ENCODE measurements around the gene RNASET2. TPM values are rescaled to one million over a fixed set of nuclear protein-coding genes. Genes with fewer than 3 reads are reported as not detected.
A peak's percentile ranks its signal among the peaks of the same experiment; 100 is the strongest.

The RNASET2 gene
- total RNA-seq, 1 experiment from 2014 or later = 35.6 TPM

DNA sequence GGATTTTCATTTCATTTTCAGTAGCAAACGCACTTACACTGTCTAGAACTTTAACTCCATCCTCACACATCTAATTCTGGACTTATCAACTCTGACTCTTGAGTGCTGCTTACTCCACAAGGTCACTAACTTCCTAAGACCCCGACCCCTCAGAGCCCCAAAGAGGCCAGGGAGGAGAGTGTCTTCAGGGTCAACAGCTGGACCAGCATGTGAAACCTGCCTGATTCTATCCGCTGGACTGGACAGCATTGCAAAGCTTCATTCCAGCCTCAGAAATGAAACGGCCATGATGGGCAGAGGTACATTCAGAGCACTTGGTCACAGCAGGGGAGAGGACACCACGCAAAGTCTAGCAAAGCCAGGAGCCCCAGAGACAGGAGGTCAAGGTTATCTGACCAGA, 9.1 kb downstream of the RNASET2 start:
- no peak for DNase-seq (ENCODE audit: low spot score)

DNA sequence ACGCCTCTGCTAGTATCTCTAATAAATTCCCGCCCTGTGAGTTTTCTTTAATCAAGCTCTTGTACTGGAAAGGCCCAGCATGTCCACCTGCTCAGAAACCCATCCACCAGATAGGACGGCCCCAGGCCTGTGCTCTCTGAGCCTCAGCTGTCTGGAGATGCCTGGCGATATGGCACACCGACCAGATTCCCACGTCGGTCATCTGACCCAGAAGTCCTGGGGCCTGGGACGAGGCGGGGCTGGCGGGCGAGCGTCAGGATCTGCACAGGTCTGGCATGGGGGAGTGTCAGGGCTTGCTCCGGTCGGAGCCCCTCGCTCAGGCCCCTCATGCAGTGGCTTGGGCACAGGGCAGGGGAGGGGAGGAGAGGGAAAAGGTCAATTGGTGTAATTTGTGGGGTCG, 10.2 kb downstream of the RNASET2 start:
- no peak for DNase-seq (ENCODE audit: low spot score)

DNA sequence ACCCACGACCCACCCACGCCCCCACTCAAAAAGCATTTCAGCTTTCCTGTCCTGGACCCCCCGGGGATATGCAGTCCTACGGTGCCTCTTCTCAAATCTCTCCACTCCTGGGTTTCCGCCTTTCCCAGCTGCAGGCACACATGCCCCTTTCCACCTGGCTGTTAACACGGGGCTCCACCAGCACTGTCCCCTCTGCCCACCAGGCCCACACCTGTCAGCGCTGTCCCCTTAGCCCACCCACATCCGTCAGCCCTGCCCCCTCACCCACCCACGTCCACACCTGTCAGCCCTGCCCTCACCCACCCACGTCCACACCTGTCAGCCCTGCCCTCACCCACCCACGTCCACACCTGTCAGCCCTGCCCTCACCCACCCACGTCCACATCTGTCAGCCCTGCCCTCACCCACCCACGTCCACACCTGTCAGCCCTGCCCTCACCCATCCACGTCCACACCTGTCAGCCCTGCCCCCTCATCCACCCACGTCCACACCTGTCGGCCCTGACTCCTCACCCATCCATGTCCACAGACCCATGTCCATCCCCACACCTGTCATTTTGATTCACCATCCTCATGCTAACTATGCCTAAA, 11.6 kb downstream of the RNASET2 start:
- no peak for DNase-seq (ENCODE audit: low spot score)

DNA sequence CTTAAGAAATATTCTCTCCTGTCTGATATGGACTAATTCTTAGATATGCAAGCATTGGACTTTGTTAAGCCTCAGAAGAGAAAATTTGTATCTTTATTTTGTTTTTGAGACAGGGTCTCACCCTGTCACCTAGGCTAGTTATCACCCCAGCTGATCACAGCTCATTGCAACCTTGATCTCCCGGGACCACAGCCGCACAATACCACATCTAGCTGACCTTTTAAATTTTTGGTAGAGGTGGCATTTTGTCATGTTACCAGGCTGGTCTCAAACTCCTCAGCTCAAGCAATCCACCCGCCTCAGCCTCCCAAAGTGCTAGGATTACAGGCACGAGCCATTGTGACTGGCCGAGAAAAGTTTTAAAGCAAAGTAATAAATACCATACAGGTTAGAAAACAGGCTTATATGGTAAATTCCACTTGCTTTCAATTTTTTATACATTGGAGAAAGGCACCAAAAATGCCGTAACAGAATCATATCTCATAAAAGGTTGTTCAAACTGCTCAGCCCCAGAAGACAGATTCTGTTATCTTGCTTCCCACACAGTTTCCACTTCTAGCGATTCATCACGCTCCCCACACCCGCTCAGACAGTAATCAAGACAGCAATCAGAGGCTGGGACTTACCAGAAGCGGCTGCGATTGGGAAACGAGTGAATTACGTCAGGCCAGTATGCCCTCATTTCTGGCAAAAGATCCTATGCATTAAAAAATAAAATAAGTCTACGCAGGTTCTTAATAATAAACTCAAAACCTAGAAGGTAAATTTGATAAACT, 13.8 kb downstream of the RNASET2 start:
- DNase-seq (ENCODE audit: low spot score) = no peak

DNA sequence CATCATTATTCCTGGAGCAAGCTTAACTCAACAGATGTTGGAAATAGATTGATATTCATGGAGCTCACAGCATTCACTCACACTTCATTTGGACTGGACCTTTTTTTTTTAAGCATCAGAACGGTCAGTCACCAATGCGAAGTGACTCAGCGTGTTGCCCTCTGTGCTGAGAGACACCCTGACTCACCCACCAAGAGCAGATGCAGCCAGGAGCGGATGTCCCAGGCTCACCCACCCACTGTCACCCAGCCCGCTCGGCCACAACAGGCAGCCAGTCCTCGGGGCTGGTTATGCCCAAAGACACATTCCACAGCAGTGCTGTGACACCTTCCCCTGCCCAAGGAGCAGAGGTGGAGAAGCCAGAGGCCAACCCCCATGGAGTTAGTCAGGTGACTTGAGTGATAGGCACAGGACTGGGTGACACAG, 15.7 kb downstream of the RNASET2 start:
- DNase-seq (ENCODE audit: low spot score) = peak; percentile 85

DNA sequence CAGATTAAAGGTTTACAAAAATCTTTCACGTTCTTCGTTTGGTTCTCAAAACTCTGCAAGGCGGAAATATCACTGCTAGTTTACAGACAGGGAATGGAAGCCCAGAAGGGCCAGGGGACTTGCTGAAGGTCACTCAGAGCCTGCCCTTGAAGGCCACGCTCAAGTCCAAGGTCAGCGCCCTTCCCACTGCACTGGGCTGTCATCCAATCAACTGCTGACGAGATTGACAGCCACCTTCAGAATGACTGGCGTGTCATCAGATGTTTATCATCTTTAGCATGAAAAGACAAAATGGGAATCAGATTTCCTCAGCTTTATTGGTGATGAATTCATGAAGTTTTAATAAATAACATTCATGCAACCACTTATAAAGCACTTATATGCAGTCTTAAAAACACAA, 16.5 kb downstream of the RNASET2 start:
- no peak for DNase-seq (ENCODE audit: low spot score)

DNA sequence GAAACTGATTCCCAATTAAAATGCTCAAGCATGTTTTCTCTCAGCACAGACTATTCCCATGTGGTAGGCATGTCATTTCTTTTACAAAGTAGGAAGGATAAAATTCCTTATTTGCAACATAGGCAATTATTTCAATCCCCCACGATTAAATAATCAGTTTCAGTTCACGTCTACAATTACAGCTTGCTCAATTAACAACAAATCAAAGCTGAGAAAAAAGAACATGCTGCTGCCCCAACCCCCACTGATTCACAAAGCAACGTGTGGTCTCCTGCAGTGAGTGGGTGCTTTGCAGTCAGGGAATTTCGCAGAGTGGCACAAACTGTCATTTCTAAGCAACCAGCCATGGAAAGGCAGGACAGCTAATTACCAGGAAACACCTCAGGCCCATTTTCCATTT, 17.0 kb downstream of the RNASET2 start:
- no peak for DNase-seq (ENCODE audit: low spot score)

DNA sequence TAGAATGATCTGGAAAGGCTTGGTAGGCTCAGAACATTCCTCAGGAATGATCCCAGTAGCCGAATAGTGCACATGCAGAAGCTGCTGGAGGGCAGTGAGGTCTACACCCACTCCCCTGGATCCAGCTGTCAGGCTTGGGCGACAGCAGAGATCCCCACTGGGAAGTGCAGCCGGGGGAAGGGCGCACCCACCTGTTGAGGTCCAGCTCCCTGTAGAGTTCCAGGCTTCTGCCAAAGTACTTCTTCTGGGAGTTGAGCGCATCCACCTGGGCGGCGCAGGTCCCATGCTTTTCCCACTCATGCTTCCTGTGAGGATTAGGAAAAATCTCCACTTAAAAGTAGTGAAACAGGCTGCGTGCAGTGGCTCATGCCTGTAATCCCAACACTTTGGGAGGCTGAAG, 17.6 kb downstream of the RNASET2 start:
- DNase-seq (ENCODE audit: low spot score) = no peak

DNA sequence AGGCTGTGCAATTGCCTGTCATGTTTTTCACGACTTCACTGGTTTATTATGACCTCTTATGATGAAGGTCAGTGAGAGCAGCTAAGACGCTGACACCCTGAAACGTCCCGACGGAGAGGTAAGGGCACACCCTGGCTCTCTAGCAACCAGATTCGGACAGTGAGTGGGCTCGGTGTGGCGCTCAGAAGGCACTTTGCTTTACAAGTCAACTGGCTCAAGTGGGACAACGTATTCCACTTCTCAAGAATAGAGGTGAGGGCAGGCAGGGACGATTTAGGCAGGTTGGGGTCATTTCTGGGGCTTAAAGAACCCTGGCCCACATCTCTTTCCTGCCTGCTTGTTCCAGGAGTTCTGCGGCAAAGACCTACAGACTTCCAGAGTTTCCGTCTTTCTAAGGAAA, 18.2 kb downstream of the RNASET2 start:
- no peak for DNase-seq (ENCODE audit: low spot score)

DNA sequence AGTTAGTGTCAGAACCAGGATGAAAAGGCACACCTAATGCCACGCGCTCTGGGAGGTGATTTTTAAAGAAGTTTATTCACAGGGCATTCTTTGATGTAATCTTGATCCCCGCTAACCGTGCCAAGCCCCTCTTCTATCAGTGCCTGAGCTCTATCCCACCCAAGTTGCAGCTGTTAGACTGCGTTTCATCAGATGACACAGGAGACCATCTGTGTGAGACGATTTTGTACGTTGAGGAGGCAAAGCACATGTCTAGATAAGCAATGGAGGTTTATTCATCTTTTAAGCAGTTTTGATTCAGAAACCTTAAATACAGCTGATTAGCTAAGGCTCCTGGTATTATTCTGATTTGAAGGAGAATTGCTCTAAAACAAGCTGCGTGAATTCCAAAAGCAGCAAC, 18.6 kb downstream of the RNASET2 start:
- DNase-seq (ENCODE audit: low spot score) = no peak

DNA sequence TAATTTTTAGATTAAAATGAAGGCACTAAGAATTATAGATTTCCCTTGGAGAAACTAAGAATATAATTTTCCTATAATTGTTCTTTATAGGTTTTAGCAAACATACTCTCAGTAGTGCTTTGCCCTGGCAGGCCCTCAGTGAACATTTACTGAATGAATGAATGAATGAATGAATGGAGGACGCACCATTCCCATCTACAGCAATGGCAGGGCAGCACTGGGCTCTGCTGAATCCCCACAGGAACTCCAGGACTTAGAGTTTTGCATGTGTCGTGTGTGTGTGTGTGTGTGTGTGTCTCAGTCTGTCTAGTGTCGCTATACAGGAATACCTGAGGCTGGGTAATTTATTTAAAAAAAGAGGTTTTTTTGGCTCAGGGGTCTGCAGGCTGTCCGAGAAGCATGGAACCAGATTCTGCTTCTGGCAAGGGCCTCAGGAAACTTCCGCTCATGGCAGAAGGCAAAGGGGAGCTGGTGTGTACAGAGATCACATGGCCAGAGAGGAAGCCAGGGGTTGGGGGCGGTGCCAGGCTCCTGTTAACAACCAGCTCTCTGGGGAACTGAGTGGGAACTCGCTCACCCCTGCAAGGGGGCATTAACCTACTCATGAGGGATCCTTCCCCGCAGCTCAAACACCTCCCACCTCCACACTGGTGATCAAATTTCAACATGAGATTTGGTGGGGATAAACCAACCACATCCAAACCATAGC, 20.1 kb downstream of the RNASET2 start:
- no peak for DNase-seq (ENCODE audit: low spot score)

DNA sequence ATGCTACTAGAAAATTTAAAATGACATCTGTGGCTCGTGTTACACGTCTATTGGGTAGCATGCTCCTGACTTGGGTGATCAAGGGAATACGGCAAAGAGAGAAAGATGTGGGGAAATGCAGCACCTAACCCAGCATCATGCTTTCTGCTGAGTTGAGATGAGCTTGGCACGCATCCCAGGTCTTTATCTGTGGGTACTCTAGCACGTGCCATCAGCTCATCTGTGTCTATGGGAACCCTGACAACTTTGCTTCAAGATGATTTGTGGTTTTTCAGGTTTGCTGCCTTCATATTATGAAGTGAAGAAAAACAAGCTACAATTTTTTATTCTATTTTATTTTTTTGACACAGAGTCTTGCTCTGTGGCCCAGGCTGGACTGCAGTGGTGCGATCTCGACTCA, 21.0 kb downstream of the RNASET2 start:
- DNase-seq (ENCODE audit: low spot score) = no peak

DNA sequence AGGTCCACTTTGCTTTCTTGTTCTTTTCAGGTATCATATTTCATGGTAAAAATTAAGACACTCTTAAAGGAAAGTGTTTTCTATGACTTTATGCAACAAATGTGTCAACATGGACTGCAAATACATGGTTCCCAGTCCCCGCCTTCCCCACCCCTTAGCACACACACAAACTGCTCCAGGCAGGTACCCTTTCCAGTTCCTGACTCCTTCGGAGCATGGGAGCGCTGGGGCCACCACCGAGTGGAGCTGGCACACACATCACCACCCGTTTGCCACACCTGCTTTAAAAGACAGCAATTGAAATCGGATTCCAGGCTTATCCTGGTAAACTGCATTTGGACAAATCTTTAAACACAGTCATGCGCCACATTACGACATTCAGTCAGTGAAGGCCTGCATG, 22.2 kb downstream of the RNASET2 start:
- DNase-seq (ENCODE audit: low spot score) = no peak

DNA sequence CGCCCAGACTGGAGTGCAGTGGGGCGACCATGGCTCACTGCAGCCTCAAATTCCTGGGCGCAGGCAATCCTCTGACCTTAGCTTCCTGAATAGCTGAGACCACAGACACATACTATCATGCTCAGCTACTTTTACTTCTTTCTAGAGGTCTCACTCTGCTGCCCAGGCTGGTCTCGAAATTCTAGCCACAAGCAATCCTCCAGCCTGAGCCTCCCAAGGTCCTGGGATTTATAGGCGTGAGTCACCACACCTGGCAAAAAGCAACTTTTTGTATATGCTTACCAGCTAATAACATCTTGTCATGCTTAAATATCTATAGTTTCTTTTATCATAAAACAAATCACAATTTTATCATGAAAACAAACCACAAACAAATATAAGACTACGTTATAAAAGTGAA, 23.0 kb downstream of the RNASET2 start:
- no peak for DNase-seq (ENCODE audit: low spot score)

DNA sequence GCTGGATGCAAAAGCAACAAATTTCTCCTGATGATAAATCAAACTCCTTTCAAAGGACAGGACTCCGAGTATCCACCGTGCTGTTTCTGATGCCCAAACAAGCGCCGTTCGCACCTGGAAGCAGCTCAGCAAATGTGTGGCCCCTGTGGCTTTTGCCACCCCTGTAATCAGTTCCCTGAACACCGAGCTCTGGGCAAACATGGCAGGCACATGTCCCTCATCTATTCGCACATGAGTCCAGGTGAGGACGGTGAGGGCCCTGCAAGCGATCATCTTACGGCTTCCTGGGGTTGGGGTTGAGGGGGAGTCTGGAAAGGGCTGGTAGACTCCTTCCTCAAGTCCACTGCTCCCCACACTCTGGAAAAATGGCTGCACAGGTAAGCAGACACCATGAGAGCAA, 23.7 kb downstream of the RNASET2 start:
- DNase-seq (ENCODE audit: low spot score) = no peak

DNA sequence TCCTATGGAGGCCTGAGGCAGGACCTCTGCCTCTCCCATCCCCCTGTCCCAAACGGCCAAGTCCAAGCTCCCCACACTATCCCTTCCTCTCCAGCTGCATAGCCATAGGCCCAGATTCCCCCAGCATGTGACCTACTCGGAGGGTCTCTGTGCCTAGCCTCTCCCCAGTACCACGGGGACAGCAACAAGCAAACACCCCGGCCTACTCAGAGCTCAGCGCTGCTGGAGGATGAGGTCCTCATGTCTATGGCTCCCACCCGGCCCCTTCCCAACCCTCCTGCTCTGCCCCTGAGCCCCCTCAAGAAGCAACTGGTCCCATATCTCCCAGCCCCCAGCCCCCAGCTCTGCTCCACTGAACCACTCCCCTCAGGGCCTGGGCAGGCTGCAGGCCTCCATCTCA, 24.2 kb downstream of the RNASET2 start:
- no peak for DNase-seq (ENCODE audit: low spot score)

DNA sequence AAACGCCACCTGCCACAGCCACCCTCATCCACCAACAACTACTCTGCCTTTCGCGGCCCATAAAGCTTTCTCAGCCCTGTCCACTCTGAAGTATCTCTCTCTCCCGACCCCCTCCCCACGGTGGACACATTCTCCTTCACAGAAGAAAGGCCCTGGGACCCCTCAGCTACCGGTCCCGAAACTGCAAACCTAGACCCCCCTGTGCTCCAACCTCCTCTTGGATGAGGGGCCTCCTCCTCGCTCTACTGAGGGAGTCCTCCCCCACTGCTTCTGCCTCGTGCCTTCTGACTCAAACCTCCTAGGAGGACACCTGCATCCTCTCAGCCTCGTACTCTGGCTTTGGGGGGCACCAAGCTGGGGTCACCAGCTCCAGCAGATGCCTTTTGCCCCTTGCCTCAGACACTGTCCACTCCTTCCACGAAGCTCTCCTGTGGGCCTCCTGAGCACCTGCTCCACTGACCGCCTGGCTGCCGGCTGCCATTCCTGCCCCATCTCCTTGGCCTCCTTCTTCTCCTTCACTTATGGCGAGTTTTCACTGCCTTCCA, 24.9 kb downstream of the RNASET2 start:
- DNase-seq (ENCODE audit: low spot score) = no peak

DNA sequence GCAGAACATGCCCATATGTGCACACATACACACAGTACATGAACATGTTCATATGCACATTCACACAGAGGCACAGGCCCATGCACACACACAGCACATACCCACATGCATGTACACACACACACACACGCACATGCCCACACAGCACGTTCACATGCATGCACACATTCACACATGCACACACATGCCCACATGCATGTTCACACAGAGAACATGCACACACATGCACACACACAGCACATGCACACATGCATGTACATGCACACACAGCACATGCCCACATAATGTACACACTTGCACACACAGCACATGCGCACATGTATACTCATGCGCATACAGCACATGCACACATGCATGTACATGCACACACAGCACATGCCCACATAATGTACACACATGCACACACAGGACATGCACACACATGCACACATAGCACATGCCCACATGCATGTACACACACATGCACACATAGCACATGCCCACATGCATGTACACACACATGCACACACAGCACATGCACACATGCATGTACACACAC, 25.9 kb downstream of the RNASET2 start:
- no peak for DNase-seq (ENCODE audit: low spot score)

DNA sequence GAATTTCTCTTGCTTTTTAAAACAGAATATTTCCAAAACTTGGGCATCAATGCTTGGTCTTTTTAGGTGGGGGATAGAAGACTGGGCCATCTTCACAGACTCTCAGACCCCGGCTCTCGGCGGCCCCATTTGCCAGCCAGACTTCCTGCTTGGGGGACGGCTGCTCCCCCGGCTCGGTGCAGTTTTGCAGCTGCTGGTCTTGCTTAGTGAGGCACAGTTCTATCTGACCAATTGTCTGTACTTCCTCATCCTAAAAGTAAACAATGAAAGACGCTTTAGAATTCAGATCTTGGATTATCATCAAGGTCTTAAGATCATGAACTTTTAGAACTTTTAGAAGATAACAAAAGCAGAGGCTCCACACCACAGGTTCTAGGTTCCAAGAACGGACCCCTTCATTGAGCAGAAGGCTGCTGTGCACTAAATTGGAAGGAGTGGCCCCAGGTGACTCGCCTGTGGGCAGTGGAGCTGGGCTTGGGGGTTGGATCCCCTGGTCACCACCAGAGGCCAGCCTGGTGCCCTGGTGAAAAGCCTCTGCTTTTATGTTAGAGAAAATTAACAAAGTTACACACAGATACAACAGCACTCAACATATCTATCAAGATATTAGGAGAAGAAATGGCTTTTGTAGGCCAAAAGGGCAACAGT, 26.7 kb downstream of the RNASET2 start:
- no peak for DNase-seq (ENCODE audit: low spot score)

DNA sequence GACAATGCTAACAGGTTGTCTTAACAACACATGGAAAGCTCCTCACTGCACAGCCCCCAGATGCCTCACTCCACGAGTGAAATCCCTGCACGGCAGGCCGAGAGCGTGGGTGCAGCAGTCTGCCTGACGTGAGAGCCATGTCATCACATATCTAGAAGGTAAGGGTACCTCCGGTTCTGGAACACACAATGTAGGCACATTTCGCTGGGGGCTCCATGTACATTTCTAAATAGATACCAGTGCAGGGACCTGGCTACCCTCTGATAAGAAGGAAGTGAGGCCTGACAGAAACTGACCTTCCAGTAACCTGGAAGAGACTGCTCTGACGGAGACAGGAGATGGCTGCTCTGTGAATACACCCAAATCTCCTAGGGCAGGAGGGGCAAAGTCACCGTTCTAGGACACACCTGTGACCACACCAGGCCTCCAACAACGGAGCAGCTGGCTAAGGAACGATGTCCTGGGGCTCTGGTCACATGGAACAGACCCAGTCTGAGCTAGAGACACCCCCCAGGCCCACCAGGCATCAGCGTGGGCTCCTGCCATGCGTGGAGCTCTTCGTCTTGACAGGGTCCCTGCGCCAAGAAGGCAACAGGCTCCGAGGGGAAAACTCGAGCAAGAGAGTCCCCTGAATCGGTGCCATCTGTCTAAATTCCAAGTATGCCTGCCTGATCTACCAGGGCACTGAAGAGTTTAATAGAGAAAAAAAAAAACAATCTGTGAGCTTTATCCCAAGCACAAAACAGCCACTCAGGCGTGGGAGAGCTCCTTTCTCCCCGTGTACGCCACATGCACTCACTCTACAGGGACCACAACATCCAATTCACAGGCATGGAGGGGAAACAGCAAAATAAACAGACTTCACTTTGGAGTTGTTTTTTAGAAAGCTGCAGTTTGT, 27.5 kb downstream of the RNASET2 start:
- no peak for DNase-seq (ENCODE audit: low spot score)

Data from A172 (cell line).